Glomerular visceral epithelial cell (primary cell): ENCODE results near the gene ZNF853.
"Not testable (repeated sequence)": the region's sequence is repeated elsewhere in the genome, so short reads cannot be mapped to it uniquely, and the experiment has no call there.

ENCODE experiments used
- DNase-seq: peaks from one replicate; pipeline ENCODE4 v3.0.0-alpha.2; 2016; ENCODE audit errors: extremely low spot score

The ZNF853 gene

GRCh38 chr7:6614953-6615722, at the start of gene ZNF853:
ZNF853 (plus strand) TSS chr7:6615610; CDS start chr7:6616175, 565 bp downstream.
- no peak for DNase-seq

DNA sequence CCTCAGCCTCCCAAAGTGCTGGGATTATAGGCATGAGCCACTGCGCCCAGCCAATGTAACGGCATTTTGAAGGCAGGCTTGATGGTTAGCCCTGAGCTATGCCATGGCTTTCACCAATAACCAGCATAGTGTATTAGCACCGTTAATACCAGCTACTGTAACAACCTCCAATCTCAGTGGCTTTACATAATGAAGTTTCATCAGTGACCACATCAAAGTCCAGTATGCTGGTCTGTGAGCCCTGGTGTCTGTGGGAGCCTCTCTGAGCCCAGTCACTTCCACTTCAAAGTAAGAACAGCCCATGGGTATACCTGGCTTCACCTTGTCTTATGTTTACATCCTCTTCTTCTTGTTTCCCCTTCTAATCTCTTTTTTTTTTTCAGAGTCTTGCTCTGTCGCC, 49.8 kb upstream of the ZNF853 start:
- DNase-seq, result no peak

DNA sequence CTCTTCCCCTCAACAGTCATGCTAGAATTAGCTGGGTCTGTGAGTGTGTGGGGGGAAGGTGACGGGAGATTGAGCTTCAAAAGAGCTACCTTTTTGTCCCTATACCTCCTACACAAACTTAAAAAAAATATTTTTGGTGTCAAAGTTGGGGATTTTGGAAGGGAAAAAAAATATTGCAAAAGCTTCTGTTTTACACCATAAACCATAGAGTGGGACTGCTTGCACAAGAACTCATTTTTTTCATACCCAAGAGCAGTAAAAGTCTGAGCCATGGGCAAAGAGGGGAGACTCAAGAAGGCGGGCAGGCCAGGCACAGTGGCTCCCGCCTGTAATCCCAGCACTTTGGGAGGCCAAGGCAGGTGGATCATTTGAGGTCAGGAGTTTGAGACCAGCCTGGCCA, 47.5 kb upstream of the ZNF853 start:
- no peak for DNase-seq

- DNase-seq, result no peak
Measured at GRCh38 chr7:6571160-6571779, 44.1 kb upstream of the ZNF853 start.

DNA sequence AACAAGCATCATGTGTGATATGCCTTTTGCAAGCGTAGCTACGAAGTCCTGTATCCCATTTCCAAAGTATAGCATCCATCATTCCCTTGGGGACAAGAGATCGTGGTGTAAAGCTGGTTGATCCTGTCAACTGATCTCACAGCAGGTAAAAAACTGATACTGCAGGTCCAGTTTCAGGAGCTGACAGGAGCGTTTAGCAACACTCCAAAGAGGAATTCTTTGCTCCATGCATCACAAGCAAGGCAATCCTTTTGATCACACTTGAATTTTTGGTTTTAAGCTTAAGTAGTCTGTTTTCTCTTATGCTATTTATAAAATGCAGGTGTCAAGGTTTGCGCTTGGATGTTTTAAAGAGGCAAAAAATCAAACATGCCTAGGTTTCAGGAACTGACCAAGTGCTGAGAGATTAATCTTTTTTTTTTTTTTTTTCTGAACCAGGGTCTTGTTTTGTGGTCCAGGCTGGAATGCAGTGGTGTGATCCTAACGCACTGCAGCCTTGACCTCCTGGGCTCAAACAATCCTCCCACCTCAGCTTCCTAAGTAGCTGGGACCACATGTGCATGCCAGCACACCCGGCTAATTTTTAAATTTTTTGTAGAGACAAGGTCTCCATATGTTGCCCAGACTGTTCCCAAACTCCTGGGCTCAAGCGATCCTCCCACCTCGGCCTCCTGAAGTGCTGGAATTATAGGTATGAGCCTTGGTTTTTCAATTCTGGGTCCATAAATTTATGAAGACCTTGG, 40.0 kb upstream of the ZNF853 start:
- no peak for DNase-seq

- DNase-seq, result no peak
Measured at GRCh38 chr7:6576024-6576866, 39.2 kb upstream of the ZNF853 start.

- not testable (repeated sequence) for DNase-seq
Measured at GRCh38 chr7:6576867-6577368, 38.5 kb upstream of the ZNF853 start.

- DNase-seq, result peak; percentile 89
Measured at GRCh38 chr7:6577369-6578113, 37.9 kb upstream of the ZNF853 start, which contains the start of gene ZDHHC4. ZDHHC4 (plus strand) TSS chr7:6577454; CDS start chr7:6580562, 3,108 bp downstream.

- no peak for DNase-seq
Measured at GRCh38 chr7:6578114-6579084, 37.0 kb upstream of the ZNF853 start.

GRCh38 chr7:6579446-6579845, 36.0 kb upstream of the ZNF853 start:
- no peak for DNase-seq

GRCh38 chr7:6585746-6586432, 29.5 kb upstream of the ZNF853 start:
- DNase-seq, result not testable (repeated sequence)

DNA sequence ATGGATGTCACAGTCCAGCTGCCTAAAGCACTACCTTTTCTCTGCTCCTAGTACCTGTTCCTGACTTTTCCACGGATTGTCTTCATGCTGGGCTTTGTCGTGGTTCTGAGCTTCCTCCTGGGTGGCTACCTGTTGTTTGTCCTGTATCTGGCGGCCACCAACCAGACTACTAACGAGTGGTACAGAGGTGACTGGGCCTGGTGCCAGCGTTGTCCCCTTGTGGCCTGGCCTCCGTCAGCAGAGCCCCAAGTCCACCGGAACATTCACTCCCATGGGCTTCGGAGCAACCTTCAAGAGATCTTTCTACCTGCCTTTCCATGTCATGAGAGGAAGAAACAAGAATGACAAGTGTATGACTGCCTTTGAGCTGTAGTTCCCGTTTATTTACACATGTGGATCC, 26.8 kb upstream of the ZNF853 start:
- DNase-seq, result no peak

DNA sequence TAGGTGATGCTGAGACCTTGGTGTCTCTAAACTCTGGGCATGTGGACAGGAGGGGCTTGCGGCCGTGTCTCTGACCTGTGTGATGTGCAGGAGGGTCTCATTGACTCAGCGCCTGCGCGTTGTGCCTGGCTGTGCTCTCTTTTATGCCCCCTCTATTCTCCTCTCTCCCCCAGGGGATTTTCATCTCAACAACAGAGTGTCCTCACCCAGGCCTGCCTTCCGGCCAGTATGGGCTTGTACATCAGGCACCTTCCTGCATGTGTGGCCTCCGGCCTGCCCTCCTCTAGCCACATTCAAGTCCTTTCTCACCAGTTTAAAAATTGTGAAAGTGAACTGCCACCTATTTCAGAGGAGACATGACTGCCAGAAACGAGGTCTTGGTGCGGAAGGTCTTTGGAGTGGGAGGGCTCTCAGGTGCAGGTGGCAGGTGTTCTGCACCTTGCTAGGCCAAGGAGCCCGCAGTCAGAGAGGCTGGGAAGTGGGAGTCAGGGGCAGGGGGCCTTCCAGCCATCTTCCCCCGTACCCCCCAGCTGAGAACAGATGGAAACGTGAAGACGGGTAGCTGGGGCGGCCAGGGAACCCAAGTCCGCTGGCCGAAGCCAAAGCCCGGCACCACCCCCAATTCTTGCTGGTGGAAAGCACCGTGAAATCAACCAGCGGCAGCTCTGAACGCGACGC, 26.1 kb upstream of the ZNF853 start:
- DNase-seq, result no peak

DNA sequence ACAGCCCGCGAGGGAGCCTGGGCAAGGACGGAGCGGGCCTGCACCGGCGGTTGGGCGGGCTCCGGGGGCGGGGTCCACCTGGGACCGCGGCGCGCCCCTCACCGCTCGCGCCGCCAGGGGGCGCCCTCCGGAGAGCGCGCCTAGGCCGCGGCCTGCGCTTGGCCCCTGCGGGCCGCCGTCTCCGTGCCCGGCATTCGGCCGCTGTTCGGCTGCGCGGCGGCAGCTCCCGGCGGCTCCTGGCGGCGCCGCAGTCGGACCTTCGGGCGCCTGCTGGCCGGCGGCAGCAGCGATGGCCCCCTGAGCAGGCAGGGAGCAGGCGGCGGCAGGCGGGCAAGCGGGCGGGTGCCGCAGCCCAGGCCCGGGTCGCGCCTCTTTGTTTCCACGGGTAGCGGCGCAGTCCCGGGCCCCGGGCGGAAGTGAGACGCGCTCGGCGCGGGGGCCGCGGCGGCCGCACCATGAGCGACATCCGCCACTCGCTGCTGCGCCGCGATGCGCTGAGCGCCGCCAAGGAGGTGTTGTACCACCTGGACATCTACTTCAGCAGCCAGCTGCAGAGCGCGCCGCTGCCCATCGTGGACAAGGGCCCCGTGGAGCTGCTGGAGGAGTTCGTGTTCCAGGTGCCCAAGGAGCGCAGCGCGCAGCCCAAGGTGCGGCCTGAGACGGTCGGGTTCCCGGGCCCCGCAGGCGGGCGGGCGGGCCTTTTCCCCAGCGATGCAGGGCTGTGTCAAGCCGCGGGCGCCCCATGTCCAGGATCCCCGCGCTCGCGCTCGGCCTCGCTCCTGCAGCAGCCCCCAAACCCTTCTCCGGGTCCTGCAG, 25.4 kb upstream of the ZNF853 start, which contains the start of gene INTS15:
Gene INTS15, plus strand, starts transcription at position 193 of the 816 bp plus-strand sequence. Its CDS starts 263 bp downstream, at position 456.
- peak; percentile 83 for DNase-seq

DNA sequence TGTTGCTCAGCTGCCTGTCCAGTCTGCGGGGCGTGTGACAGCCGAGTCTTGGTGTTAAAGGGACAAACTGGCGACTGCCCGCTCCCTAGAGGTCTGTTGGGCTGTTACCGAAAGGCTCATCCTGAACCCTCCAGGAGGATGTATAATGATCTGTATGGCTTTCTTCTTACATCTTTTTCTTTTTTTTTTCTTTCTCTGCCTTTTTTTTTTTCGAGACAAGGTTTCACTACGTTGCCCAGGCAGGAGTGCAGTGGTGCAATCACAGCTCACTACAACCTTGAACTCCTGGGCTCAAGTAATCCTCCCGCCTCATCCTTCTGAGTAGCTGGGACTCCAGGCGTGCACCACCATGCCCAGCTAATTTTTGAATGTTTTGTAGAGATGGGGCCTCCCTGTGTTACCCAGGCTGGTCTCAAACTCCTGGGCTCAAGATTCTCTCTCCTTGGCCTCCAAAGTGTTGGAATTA, 24.7 kb upstream of the ZNF853 start:
- DNase-seq, result no peak

- DNase-seq, result no peak
Measured at GRCh38 chr7:6600093-6600492, 15.3 kb upstream of the ZNF853 start.

DNA sequence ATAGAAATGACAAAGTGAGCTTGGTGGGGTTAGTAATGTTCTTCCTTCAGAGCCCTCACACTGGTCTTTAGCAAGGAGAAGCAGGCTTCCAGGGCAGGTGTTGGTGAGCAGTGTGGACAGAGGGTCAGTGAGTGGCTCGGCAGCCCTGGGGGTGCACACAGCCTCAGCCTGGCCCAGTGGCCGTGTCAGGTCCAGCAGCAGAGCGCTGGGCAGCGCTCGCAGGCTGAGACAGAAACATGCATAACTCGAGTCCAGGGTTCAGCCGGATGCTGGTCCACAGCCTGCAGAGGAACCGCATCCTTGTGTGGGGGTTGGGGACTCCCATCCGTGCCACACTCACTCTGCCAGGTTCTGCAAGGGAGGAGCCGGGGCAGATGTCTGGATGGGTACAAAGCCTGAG, 11.0 kb upstream of the ZNF853 start:
- DNase-seq, result no peak
